Measurements from ENCODE around the gene LRWD1. TPM values are rescaled to one million over a fixed set of nuclear protein-coding genes. Genes with fewer than 3 reads are reported as not detected.
"Not testable (repeated sequence)": the region's sequence is repeated elsewhere in the genome, so short reads cannot be mapped to it uniquely, and the experiment has no call there.

LRWD1 gene
- total RNA-seq, 1 donor from 2014 or later, result 22.1 TPM

- no peaks in the 10 kb centered on the region for H3K27me3 Mint-ChIP-seq (ENCODE audit: unreplicated experiment)
- TF ChIP-seq CTCF (IDR thresholded peaks at IDR 0.05), result no peak
- H3K27ac Mint-ChIP-seq (ENCODE audit: unreplicated experiment), result no peak overlapping the region
- no peak overlapping the region for H3K4me3 Mint-ChIP-seq (ENCODE audit: unreplicated experiment)
- peaks cover 11% of the 10 kb centered on the region for H3K36me3 Mint-ChIP-seq (ENCODE audit: unreplicated experiment)
- DNase-seq (ENCODE audit: extremely low spot score, unreplicated experiment), result no peak
- no peaks in the 10 kb centered on the region for H3K9me3 Mint-ChIP-seq (ENCODE audit: unreplicated experiment)
- H3K4me1 Mint-ChIP-seq (ENCODE audit: unreplicated experiment), result peaks cover 2% of the 10 kb centered on the region
These were observed 14.5 kb upstream of the LRWD1 start for GRCh38 chr7:102450242-102450641.

GRCh38 chr7:102451371-102452054 lies 13.3 kb upstream of the LRWD1 start:
- Mint-ChIP-seq H3K4me3 (ENCODE audit: unreplicated experiment) (no peak overlapping the region), H3K9me3 (ENCODE audit: unreplicated experiment) (no peaks in the 10 kb centered on the region), H3K27ac (ENCODE audit: unreplicated experiment) (no peak overlapping the region), H3K27me3 (ENCODE audit: unreplicated experiment) (no peaks in the 10 kb centered on the region), H3K4me1 (ENCODE audit: unreplicated experiment) (peaks cover 2% of the 10 kb centered on the region), H3K36me3 (ENCODE audit: unreplicated experiment) (peaks cover 10% of the 10 kb centered on the region)
- no peak for DNase-seq (ENCODE audit: extremely low spot score, unreplicated experiment)
- no peak for TF ChIP-seq CTCF (IDR thresholded peaks at IDR 0.05)

GRCh38 chr7:102452451-102452850 lies 12.3 kb upstream of the LRWD1 start:
- Mint-ChIP-seq H3K9me3 (ENCODE audit: unreplicated experiment) (no peaks in the 10 kb centered on the region), H3K4me1 (ENCODE audit: unreplicated experiment) (peaks cover 2% of the 10 kb centered on the region), H3K4me3 (ENCODE audit: unreplicated experiment) (no peak overlapping the region), H3K36me3 (ENCODE audit: unreplicated experiment) (peaks cover 4% of the 10 kb centered on the region), H3K27ac (ENCODE audit: unreplicated experiment) (no peak overlapping the region), H3K27me3 (ENCODE audit: unreplicated experiment) (no peaks in the 10 kb centered on the region)
- DNase-seq (ENCODE audit: extremely low spot score, unreplicated experiment), result no peak
- no peak for TF ChIP-seq CTCF (IDR thresholded peaks at IDR 0.05)

GRCh38 chr7:102453319-102453718 lies 11.5 kb upstream of the LRWD1 start:
- no peaks in the 10 kb centered on the region for H3K27me3 Mint-ChIP-seq (ENCODE audit: unreplicated experiment)
- peaks cover 6% of the 10 kb centered on the region for H3K36me3 Mint-ChIP-seq (ENCODE audit: unreplicated experiment)
- H3K4me3 Mint-ChIP-seq (ENCODE audit: unreplicated experiment), result no peak overlapping the region
- H3K9me3 Mint-ChIP-seq (ENCODE audit: unreplicated experiment), result no peaks in the 10 kb centered on the region
- no peak overlapping the region for H3K27ac Mint-ChIP-seq (ENCODE audit: unreplicated experiment)
- no peak for DNase-seq (ENCODE audit: extremely low spot score, unreplicated experiment)
- TF ChIP-seq CTCF (IDR thresholded peaks at IDR 0.05), result no peak
- peaks cover 2% of the 10 kb centered on the region for H3K4me1 Mint-ChIP-seq (ENCODE audit: unreplicated experiment)

GRCh38 chr7:102454468-102454867 lies 10.3 kb upstream of the LRWD1 start:
- Mint-ChIP-seq H3K36me3 (ENCODE audit: unreplicated experiment) (peaks cover 2% of the 10 kb centered on the region), H3K4me3 (ENCODE audit: unreplicated experiment) (no peak overlapping the region), H3K4me1 (ENCODE audit: unreplicated experiment) (no peaks in the 10 kb centered on the region), H3K27me3 (ENCODE audit: unreplicated experiment) (no peaks in the 10 kb centered on the region), H3K27ac (ENCODE audit: unreplicated experiment) (no peak overlapping the region), H3K9me3 (ENCODE audit: unreplicated experiment) (no peaks in the 10 kb centered on the region)
- no peak for DNase-seq (ENCODE audit: extremely low spot score, unreplicated experiment)
- no peak for TF ChIP-seq CTCF (IDR thresholded peaks at IDR 0.05)

- H3K4me3 Mint-ChIP-seq (ENCODE audit: unreplicated experiment); H3K4me1 Mint-ChIP-seq (ENCODE audit: unreplicated experiment); H3K27ac Mint-ChIP-seq (ENCODE audit: unreplicated experiment); H3K9me3 Mint-ChIP-seq (ENCODE audit: unreplicated experiment); DNase-seq (ENCODE audit: extremely low spot score, unreplicated experiment); H3K27me3 Mint-ChIP-seq (ENCODE audit: unreplicated experiment); H3K36me3 Mint-ChIP-seq (ENCODE audit: unreplicated experiment): not testable (repeated sequence)
These were observed 9.9 kb upstream of the LRWD1 start for GRCh38 chr7:102454932-102455331.

Measured in osteocyte (in vitro differentiated cells).